Activated naive CD8-positive, alpha-beta T cell treated with anti-CD3 and anti-CD28 coated beads, Interleukin-2, amount 10 ng/mL, durations not matched to agents 7 days and 5 days (primary cell): ENCODE data around the gene GGT5. TPM values are rescaled to one million over a fixed set of nuclear protein-coding genes. Genes with fewer than 3 reads are reported as not detected.

ENCODE experiments used
- total RNA-seq, 2 experiments: library from RNA; stranded (reverse); gene quantifications; one replicate each; pipeline ENCODE4 v1.2.3, GENCODE V29; 2021

The GGT5 gene
- total RNA-seq, 2 experiments from 2014 or later = 0.11 TPM; not detected in 1

Other genes starting within 250 kb of the GGT5 start
- not detected for gene GSTT4, start 239.6 kb downstream of the GGT5 start, total RNA-seq
- 100 to 1,000 TPM; 153 to 159 TPM for gene CABIN1, start 233.8 kb downstream of the GGT5 start, total RNA-seq
- gene SUSD2, start 63.6 kb downstream of the GGT5 start, total RNA-seq = 1 to 10 TPM in 1 of 2 experiments, under 1 TPM in 1; 0.94 to 1.2 TPM
- 10 to 100 TPM; 55.4 to 59.4 TPM for gene SPECC1L, start 25.7 kb upstream of the GGT5 start, total RNA-seq
- 10 to 100 TPM; 29.1 to 30.3 TPM for gene ADORA2A, start 182.5 kb upstream of the GGT5 start, total RNA-seq